Neural progenitor cell (in vitro differentiated cells): ENCODE data around the gene ECE2. TPM values are rescaled to one million over a fixed set of nuclear protein-coding genes. Genes with fewer than 3 reads are reported as not detected.

Experiments used
- DNase-seq: peaks from one replicate; pipeline ENCODE4 v3.0.0-alpha.2; 2016; ENCODE audit warnings: low spot score
- H2AFZ ChIP-seq: fragments of 200-600 bp; sonication (generic); replicated peaks from 2 replicates; pipeline ENCODE4 v1.6.1; 2016; ENCODE audit warnings: antibody characterized with exemption
- H3F3A ChIP-seq: fragments of 200-600 bp; sonication (generic); 2 replicates; pipeline ENCODE4 v1.6.1; 2016; ENCODE audit warnings: antibody characterized with exemption, low read depth
- H3K27ac ChIP-seq: fragments of 200-600 bp; sonication (generic); 2 replicates; pipeline ENCODE4 v1.5.1; 2016; ENCODE audit warnings: mild to moderate bottlenecking
- H3K27me3 ChIP-seq: fragments of 200-600 bp; sonication (generic); 2 replicates; pipeline ENCODE4 v1.6.1; 2016; ENCODE audit warnings: mild to moderate bottlenecking, moderate library complexity
- H3K36me3 ChIP-seq: fragments of 200-600 bp; sonication (generic); 2 replicates; pipeline ENCODE4 v1.5.1; 2016
- H3K4me1 ChIP-seq: fragments of 200-600 bp; sonication (generic); 2 replicates; pipeline ENCODE4 v1.6.1; 2016; ENCODE audit warnings: mixed run types
- H3K4me2 ChIP-seq: fragments of 200-600 bp; sonication (generic); 2 replicates; pipeline ENCODE4 v1.6.1; 2016
- H3K4me3 ChIP-seq: fragments of 200-600 bp; sonication (generic); 2 replicates; pipeline ENCODE4 v1.5.1; 2016
- H3K79me2 ChIP-seq: fragments of 200-600 bp; sonication (generic); 2 replicates; pipeline ENCODE4 v1.6.1; 2016; ENCODE audit warnings: low read depth
- H3K9ac ChIP-seq: fragments of 200-600 bp; sonication (generic); 2 replicates; pipeline ENCODE4 v1.6.1; 2016
- H3K9me3 ChIP-seq: fragments of 200-600 bp; sonication (generic); 2 replicates; pipeline ENCODE4 v1.5.1; 2016; ENCODE audit warnings: low read depth
- H4K20me1 ChIP-seq: fragments of 200-600 bp; sonication (generic); 2 replicates; pipeline ENCODE4 v1.6.1; 2016; ENCODE audit warnings: low read depth
- H3K27ac Mint-ChIP-seq: 3 replicates; pipeline ENCODE4 v1.8.0; 2021; ENCODE audit warnings: mixed read lengths
- H3K27me3 Mint-ChIP-seq: 2 replicates; pipeline ENCODE4 v1.8.0; 2022; ENCODE audit warnings: low read depth, mild to moderate bottlenecking, inconsistent platforms, moderate library complexity, mixed read lengths; ENCODE audit not compliant: insufficient read depth
- H3K36me3 Mint-ChIP-seq: 3 replicates; pipeline ENCODE4 v1.8.0; 2021; ENCODE audit warnings: mixed read lengths
- H3K4me1 Mint-ChIP-seq: 3 replicates; pipeline ENCODE4 v1.8.0; 2021; ENCODE audit warnings: mixed read lengths
- H3K4me3 Mint-ChIP-seq: 3 replicates; pipeline ENCODE4 v1.8.0; 2021; ENCODE audit warnings: mild to moderate bottlenecking, moderate library complexity, mixed read lengths
- H3K9me3 Mint-ChIP-seq: 3 replicates; pipeline ENCODE4 v1.8.0; 2020; ENCODE audit warnings: mixed read lengths
- CTCF ChIP-seq: fragments of 200-600 bp; sonication (generic); IDR thresholded peaks from 2 replicates; pipeline ENCODE4 v1.5.1; 2017; ENCODE audit warnings: antibody characterized with exemption, mild to moderate bottlenecking
- EZH2 ChIP-seq: fragments of 200-600 bp; sonication (generic); IDR thresholded peaks from 2 replicates; pipeline ENCODE4 v1.6.1; 2017; ENCODE audit warnings: antibody characterized with exemption, mild to moderate bottlenecking, moderate library complexity
- EZH2phosphoT487 ChIP-seq: fragments of 200-600 bp; sonication (generic); IDR thresholded peaks from 2 replicates; pipeline ENCODE4 v1.6.1; 2017; ENCODE audit warnings: antibody characterized with exemption
- total RNA-seq: library from RNA; depleted of rRNA; stranded (reverse); fragments of >200 nt; gene quantifications from 2 replicates; pipeline ENCODE4 v1.2.3, GENCODE V29; 2015; ENCODE audit warnings: low replicate concordance

Gene ECE2
- total RNA-seq, 1 donor from 2014 or later: not detected

GRCh38 chr3:184231671-184232070 is 44.2 kb upstream of the ECE2 start:
- Histone ChIP-seq H3K9me3 (no peaks in the 10 kb centered on the region), H3K27ac (no peak overlapping the region), H3K4me3 (no peak overlapping the region), H3K9ac (no peak overlapping the region), H4K20me1 (peaks cover 42% of the 10 kb centered on the region), H3K79me2 (no peaks in the 10 kb centered on the region), H3K36me3 (no peaks in the 10 kb centered on the region), H2AFZ (no peak overlapping the region), H3K4me2 (no peak overlapping the region), H3K27me3 (peaks cover 80% of the 10 kb centered on the region), H3K4me1 (peaks cover 4% of the 10 kb centered on the region), H3F3A (peaks cover 18% of the 10 kb centered on the region)
- Mint-ChIP-seq H3K4me3 (peak overlapping the region; percentile 83), H3K36me3 (no peaks in the 10 kb centered on the region), H3K27ac (no peak overlapping the region), H3K9me3 (peaks cover 2% of the 10 kb centered on the region), H3K4me1 (peaks cover 4% of the 10 kb centered on the region), H3K27me3 (peaks cover 52% of the 10 kb centered on the region)
- TF ChIP-seq CTCF (no peak), EZH2phosphoT487 (no peak), EZH2 (no peak)
- no peak for DNase-seq

- H3K4me1 Mint-ChIP-seq: peaks cover 4% of the 10 kb centered on the region
- no peak overlapping the region for H3K9ac ChIP-seq
- no peak overlapping the region for H3K4me3 Mint-ChIP-seq
- TF ChIP-seq EZH2phosphoT487 (no peak), CTCF (no peak), EZH2 (no peak)
- H3K36me3 Mint-ChIP-seq: no peaks in the 10 kb centered on the region
- H3F3A ChIP-seq: peaks cover 15% of the 10 kb centered on the region
- H3K4me1 ChIP-seq: peaks cover 4% of the 10 kb centered on the region
- no peaks in the 10 kb centered on the region for H3K9me3 ChIP-seq
- no peaks in the 10 kb centered on the region for H3K36me3 ChIP-seq
- H3K27me3 Mint-ChIP-seq: peaks cover 44% of the 10 kb centered on the region
- no peak overlapping the region for H3K4me3 ChIP-seq
- no peak overlapping the region for H3K27ac Mint-ChIP-seq
- peaks cover 64% of the 10 kb centered on the region for H3K27me3 ChIP-seq
- no peak overlapping the region for H3K4me2 ChIP-seq
- no peaks in the 10 kb centered on the region for H3K79me2 ChIP-seq
- peaks cover 2% of the 10 kb centered on the region for H3K9me3 Mint-ChIP-seq
- no peak overlapping the region for H2AFZ ChIP-seq
- DNase-seq: no peak
- H4K20me1 ChIP-seq: peaks cover 33% of the 10 kb centered on the region
- no peak overlapping the region for H3K27ac ChIP-seq
Observed at GRCh38 chr3:184233127-184233843, 42.5 kb upstream of the ECE2 start.

DNA sequence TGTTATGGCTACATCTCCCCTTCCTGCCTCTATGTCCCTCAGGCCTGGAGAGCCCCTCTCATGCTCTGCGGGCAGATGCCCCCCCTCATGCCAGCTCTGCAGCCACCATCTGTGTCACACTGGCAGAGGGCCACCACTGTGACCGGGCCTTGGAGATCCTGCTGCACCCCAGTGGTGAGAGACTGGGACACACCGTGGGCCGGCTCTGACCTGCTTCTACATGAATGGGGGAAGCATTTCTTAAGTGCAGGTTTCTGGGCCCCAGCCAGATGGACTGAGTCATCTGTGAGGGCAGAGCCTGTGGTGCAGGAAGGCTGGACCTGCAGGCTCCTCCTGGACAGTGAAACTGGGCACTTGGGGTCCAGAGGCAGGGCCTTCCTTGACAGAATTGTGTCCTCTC is 41.6 kb upstream of the ECE2 start:
- H3K36me3 ChIP-seq: no peaks in the 10 kb centered on the region
- Mint-ChIP-seq H3K27me3 (peaks cover 34% of the 10 kb centered on the region), H3K4me1 (peaks cover 4% of the 10 kb centered on the region), H3K4me3 (no peak overlapping the region), H3K36me3 (no peaks in the 10 kb centered on the region), H3K27ac (no peak overlapping the region), H3K9me3 (peaks cover 2% of the 10 kb centered on the region)
- H2AFZ ChIP-seq: no peak overlapping the region
- H3K4me1 ChIP-seq: peaks cover 4% of the 10 kb centered on the region
- H4K20me1 ChIP-seq: peaks cover 26% of the 10 kb centered on the region
- H3K79me2 ChIP-seq: no peaks in the 10 kb centered on the region
- no peak overlapping the region for H3K27ac ChIP-seq
- no peak for DNase-seq
- peaks cover 7% of the 10 kb centered on the region for H3F3A ChIP-seq
- H3K9me3 ChIP-seq: no peaks in the 10 kb centered on the region
- H3K9ac ChIP-seq: no peak overlapping the region
- H3K4me3 ChIP-seq: no peak overlapping the region
- H3K27me3 ChIP-seq: peaks cover 55% of the 10 kb centered on the region
- TF ChIP-seq CTCF (no peak), EZH2 (no peak), EZH2phosphoT487 (no peak)
- no peak overlapping the region for H3K4me2 ChIP-seq
